VCaP (cell line): Measurements from ENCODE around the gene RBM3.
"Not testable (repeated sequence)": the region's sequence is repeated elsewhere in the genome, so short reads cannot be mapped to it uniquely, and the experiment has no call there.

Experiments
- H3K27ac ChIP-seq: fragments of 450-650 bp; 2 replicates; pipeline ENCODE4 v1.5.1; 2017
- TF ChIP-seq, protein P1 (sequence below): fragments of 450-650 bp; conservative IDR thresholded peaks from 2 replicates; pipeline ENCODE4 v1.5.1; 2017; ENCODE audit warnings: mild to moderate bottlenecking, moderate library complexity

Gene RBM3

DNA sequence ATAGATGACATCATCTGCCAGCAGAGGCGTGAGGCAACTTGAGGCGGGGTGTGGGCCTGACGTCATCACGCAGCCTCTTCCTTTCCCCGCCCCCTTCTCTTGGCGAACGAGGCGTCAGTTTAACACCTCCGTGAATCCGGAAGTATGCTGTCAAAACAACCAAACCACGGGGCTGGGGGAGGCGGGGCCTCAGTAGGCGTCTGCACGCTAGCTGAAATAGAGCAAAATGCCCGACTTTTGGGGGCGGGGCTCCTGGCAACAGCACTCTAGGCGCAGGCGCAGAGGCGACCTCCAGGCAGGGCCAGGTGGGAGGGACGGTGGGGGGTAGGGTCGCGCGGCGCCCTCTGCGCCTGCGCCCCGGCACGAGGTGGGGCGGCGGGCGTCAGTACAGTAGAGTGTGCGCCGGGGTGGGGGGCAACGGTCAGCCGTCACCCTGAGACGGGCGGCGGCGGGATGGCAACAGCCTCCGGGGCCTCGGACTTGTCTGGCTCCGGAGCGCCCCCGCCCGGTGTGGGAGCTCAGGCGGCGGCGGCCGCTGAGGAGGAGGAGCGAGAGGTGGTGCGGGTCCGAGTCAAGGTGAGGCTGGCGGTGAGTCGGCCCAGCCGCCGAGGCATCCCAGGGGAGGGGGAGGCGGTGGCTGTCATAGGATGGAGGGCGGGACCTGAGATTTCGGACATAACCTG is 34.8 kb upstream of the RBM3 start, which contains the start of gene TBC1D25:
Gene TBC1D25, plus strand, starts transcription at position 370 of the 683 bp plus-strand sequence. Its CDS starts 84 bp downstream, at position 454.
- TF ChIP-seq, protein P1, sequence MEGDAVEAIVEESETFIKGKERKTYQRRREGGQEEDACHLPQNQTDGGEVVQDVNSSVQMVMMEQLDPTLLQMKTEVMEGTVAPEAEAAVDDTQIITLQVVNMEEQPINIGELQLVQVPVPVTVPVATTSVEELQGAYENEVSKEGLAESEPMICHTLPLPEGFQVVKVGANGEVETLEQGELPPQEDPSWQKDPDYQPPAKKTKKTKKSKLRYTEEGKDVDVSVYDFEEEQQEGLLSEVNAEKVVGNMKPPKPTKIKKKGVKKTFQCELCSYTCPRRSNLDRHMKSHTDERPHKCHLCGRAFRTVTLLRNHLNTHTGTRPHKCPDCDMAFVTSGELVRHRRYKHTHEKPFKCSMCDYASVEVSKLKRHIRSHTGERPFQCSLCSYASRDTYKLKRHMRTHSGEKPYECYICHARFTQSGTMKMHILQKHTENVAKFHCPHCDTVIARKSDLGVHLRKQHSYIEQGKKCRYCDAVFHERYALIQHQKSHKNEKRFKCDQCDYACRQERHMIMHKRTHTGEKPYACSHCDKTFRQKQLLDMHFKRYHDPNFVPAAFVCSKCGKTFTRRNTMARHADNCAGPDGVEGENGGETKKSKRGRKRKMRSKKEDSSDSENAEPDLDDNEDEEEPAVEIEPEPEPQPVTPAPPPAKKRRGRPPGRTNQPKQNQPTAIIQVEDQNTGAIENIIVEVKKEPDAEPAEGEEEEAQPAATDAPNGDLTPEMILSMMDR, result peak; percentile 27
- peak within 1 kb of the TSS; percentile 42; the same call in 1 of the 2 replicates for H3K27ac ChIP-seq

DNA sequence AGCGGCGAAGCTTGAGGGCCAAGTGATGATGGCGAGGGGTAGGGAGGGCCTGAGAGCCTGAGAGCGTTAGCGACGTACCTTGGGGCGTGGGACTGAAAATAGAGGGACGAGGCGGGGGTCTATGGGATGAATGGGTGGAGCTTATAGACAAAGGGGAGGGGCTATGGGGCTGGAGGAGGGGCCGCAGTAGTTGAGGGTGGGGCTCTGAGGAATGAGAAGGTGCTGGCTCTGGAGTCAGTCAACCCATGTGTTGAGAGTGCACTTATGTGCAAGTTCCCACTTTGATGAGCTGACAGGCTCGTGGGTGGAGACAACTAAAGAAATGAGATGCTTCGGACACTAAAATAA is 34.3 kb upstream of the RBM3 start:
- TF ChIP-seq, protein P1, result no peak

DNA sequence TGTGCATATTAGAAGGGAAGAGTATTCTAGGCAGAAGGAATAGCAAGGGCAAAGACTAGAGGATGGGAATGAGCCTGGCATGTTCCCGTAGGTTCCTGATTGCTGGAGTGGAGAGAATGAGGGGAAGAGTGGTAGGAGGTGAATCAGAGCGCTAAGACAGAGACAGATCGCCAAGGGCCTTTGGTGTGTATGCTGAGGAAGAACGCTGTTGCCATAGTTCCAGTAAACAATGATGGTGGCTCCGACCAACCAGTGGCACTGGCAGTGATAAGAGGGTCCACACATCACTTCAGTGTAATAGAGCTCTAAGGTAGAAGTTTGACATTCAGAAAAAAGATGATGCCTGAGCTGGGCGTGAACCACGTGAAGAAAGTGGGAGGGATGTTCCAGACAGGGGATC is 33.8 kb upstream of the RBM3 start:
- TF ChIP-seq, protein P1, result no peak
- H3K27ac ChIP-seq, result no peak overlapping the region

More for the DNA sequence above, 34.3 kb upstream of the RBM3 start:
- H3K27ac ChIP-seq, result peak overlapping the region; percentile 42; the same call in 1 of the 2 replicates

DNA sequence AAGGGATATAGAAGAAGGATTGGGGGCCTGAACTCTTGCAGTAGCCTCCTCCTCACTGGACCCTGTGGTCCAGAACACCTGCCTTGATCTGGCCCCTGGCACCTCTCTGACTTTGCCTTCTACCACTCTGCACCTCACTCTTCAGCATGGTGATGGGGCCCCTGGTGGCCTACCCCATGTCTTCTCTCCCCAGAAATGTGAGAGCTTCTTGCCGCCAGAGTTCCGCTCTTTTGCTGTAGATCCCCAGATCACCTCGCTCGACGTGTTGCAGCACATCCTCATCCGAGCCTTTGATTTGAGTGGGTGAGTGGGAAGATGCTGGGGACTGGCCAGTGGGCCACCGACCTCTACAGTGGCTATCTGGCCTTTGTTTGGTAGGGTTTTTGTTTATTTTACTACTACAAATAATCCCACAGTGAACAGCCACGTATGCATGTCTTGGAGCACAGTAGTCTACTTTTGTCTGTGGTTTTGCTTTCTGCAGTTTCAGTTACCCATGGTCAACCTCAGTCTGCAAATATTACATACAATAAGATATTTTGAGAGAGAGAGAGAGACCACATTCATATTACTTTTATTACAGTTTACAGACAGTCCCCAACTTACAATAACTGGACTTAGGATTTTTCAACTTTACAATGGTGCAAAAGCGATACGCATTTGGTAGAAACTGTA is 33.0 kb upstream of the RBM3 start:
- H3K27ac ChIP-seq, result no peak overlapping the region
- TF ChIP-seq, protein P1, result no peak

DNA sequence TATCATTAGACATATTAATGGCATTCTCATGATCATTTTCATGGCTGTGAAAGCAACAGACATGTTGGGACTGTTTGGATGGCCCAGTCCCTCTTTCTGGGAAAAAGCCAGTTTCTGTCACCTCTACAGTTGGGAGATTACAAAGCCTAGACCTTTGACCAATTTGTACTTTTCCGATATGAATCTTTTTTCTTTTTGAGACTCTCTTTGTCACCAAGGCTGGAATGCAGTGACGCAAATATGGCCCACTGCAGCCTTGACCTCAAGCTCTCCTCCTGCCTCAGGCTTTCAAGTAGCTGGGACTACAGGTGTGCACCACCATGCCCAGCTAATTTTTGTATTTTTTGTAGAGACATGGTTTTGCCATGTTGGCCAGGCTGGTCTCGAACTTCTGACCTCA is 25.4 kb upstream of the RBM3 start:
- no peak overlapping the region for H3K27ac ChIP-seq
- TF ChIP-seq, protein P1, result no peak

DNA sequence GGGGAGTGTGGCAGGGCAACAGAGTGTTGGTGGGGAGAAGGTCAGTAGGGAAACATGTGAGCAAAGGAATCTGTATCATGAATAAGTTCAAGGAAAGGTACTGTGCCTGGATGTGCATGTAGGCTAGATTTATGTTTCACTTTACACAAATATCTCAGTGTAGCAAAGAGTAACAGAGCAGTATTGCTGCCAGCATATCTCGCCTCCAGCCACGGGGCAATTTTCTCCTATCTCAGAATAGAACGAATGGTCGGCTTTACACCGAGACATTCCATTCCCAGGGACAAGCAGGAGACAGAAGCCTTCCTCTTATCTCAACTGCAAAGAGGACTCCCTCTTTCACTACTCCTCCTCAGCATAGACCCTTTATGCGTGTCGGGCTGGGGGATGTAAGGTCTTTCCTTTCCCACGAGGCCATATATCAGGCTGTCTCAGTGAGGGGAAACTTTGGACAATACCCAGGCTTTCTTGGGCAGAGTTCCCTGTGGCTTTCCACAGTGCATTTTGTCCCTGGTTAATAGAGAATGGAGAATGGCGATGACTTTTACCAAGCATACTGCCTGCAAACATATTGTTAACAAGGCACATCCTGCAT is 18.5 kb upstream of the RBM3 start:
- not testable (repeated sequence) for H3K27ac ChIP-seq

DNA sequence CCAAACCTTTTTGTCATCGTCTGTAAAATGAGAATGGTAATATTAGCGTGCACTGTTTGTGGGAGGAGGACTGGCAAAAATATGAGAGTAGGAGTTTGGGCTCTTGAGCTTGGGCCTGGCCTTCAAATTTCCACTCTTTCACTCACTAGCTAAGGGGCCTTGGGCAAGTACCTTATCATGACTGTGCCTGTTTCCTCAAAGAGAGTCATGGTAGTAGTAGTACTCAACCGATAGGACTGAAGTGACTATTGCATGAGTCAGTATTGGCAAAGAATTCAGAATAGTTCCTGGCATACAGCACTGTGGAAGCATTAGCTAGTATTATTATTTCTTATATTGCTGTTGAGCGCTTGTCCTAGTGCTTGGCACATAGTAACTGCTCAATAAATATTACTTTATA is 16.0 kb upstream of the RBM3 start:
- H3K27ac ChIP-seq, result no peak overlapping the region
- TF ChIP-seq, protein P1, result no peak
